Erythroblast (primary cell): ENCODE data around the gene SRP54.

Source experiments
- GATA1 ChIP-seq: IDR thresholded peaks from 2 replicates; pipeline ENCODE4 v1.6.1; 2011; ENCODE audit warnings: low read depth, mild to moderate bottlenecking, control low read depth, low read length, moderate library complexity
- POLR2A ChIP-seq: IDR thresholded peaks from 2 replicates; pipeline ENCODE4 v1.6.1; 2011; ENCODE audit warnings: mild to moderate bottlenecking, low read length

DNA sequence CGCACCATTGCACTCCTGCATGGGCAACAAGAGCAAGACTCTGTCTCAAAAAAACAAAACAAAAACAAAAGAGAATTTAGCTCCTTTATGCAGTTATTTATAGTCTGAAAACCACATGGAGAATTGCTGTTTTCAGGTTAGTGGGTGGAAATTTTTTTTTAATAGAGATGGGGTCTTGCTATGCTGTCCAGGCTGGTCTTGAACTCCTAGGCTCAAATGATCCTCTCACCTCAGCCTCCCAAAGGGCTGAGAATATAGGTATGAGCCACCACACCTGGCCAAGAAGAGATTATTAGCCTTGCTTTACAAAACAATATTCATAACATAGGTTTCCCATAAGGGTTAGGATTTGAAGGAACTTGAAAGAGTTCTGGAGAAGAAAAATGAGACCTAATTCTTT, 12.1 kb upstream of the SRP54 start:
- no peak for TF ChIP-seq POLR2A
- TF ChIP-seq GATA1, result no peak
